ENCODE data around the gene SUSD6. TPM values are rescaled to one million over a fixed set of nuclear protein-coding genes. Genes with fewer than 3 reads are reported as not detected.

Gene SUSD6
- total and polyA plus RNA-seq, 2 donors (not counting 1 experiment from before 2014, with no cell fraction given) = 62.3 to 97.8 TPM

DNA sequence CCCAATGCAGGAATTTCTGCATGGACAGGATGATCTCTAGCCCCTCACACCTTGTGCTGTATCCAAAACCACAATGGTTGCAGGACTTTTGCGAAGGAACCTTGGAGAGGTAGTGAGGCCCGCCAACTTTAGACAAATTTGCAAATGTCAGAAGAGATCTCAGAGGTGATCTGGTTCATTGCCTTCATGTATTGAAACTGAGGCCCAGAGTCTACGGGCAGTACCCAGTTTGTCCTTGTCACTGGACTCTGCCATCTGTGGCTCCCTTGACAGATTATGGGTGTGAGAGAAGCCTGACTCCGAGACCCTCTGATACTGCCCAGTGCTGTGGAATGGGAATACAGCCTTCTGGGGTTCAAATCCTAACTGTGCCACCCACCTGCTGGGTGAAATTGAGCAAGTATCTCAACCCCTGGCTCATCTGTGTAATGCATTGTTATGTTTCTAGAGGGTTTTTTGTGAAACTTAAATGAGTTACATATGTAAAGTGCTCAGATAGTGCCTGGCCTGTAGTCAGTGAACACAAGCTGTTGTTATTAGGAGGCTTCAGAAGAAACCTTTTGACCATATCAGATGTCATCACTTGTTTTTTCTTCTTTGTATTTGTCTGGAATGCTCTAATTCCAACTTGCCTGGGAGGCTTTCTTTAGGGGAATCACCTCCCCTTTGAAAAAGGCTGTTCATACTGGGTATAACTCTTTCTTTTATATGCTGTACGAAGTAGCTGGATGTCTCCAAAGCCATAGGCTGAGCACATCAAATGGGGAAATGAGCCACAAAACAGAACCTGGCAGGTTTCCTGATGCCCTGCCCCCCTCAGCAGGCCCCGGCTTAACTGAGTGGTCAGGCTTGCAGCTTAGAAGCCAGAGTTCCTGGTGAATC, 84.2 kb downstream of the SUSD6 start:
- Histone ChIP-seq H3K9me3 (ENCODE audit: control extremely low read depth in 1 of 3, control insufficient read depth in 2 of 3, insufficient read depth in 1 of 3, low read length in 2 of 3) (no peaks in the 10 kb centered on the region), H3K4me1 (ENCODE audit: control insufficient read depth in 2 of 2, insufficient read depth in 2 of 2, low read length in 2 of 2) (peaks cover 75 to 76% of the 10 kb centered on the region in 2 donors), H2AFZ (ENCODE audit: insufficient read depth, low read depth, low read length, poor library complexity, severe bottlenecking) (no peak overlapping the region), H3K27ac (ENCODE audit: low read length in 2 of 2) (peak overlapping the region; percentile 45 to 71), H4K20me1 (ENCODE audit: control insufficient read depth, insufficient read depth, low read length, poor library complexity, severe bottlenecking) (peaks cover 75% of the 10 kb centered on the region), H3K79me2 (ENCODE audit: control insufficient read depth, insufficient read depth, low read length) (peaks cover 98% of the 10 kb centered on the region), H3K36me3 (replicated peaks in 1 of 2; ENCODE audit: control extremely low read depth in 1 of 2, control insufficient read depth in 1 of 2, extremely low read depth in 1 of 2, insufficient read depth in 2 of 2, low read length in 1 of 2) (peaks cover 2 to 7% of the 10 kb centered on the region in 2 experiments), H3K4me3 (ENCODE audit: control extremely low read depth in 1 of 5, extremely low read depth in 1 of 5, insufficient read depth in 1 of 5, low read depth in 2 of 5, low read length in 4 of 5) (peak overlapping the region in 1 of 5 experiments; percentile 26), H3K27me3 (replicated peaks in 1 of 4; ENCODE audit: control extremely low read depth in 1 of 4, control insufficient read depth in 3 of 4, insufficient read depth in 4 of 4, low read length in 3 of 4) (no peaks in the 10 kb centered on the region), H3K9ac (ENCODE audit: low read length) (peak overlapping the region; percentile 19), H3K4me2 (replicated peaks; ENCODE audit: low read depth, low read length, poor library complexity, severe bottlenecking) (peak overlapping the region; percentile 63)
- H3K27me3 Mint-ChIP-seq = no peaks in the 10 kb centered on the region
- H3K4me1 Mint-ChIP-seq = peaks cover 94% of the 10 kb centered on the region
- POLR2A ChIA-PET = no interaction called here
- peak; percentile 46 for ATAC-seq (ENCODE audit: low read depth)
- DNase-seq = peak; percentile 54
- peak overlapping the region; percentile 90 for H3K27ac Mint-ChIP-seq
- H3K9me3 Mint-ChIP-seq (ENCODE audit: insufficient read depth) = no peaks in the 10 kb centered on the region
- WGBS (ENCODE audit: insufficient coverage) = 10% methylated on average over 5 of the region's 6 CpGs
- TF ChIP-seq, protein P1, sequence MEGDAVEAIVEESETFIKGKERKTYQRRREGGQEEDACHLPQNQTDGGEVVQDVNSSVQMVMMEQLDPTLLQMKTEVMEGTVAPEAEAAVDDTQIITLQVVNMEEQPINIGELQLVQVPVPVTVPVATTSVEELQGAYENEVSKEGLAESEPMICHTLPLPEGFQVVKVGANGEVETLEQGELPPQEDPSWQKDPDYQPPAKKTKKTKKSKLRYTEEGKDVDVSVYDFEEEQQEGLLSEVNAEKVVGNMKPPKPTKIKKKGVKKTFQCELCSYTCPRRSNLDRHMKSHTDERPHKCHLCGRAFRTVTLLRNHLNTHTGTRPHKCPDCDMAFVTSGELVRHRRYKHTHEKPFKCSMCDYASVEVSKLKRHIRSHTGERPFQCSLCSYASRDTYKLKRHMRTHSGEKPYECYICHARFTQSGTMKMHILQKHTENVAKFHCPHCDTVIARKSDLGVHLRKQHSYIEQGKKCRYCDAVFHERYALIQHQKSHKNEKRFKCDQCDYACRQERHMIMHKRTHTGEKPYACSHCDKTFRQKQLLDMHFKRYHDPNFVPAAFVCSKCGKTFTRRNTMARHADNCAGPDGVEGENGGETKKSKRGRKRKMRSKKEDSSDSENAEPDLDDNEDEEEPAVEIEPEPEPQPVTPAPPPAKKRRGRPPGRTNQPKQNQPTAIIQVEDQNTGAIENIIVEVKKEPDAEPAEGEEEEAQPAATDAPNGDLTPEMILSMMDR (IDR thresholded peaks at IDR 0.05) = no peak
- TF ChIP-seq EZH2 (IDR thresholded peaks at IDR 0.05; ENCODE audit: borderline replicate concordance, insufficient read depth, low read depth, low read length, poor library complexity, severe bottlenecking) = no peak
- H3K4me3 Mint-ChIP-seq = peak overlapping the region; percentile 70
- CTCF ChIA-PET = interaction anchor here (0.6 to 1.1 kb wide), 3 partner anchors 22 to 70 kb away, joined by 3 read pairs; no protein-coding TSS in a partner anchor
- intact Hi-C loops (cut with micrococcal nuclease) = loop anchor here (2.0 kb wide), 1 partner anchor 13 kb away; no protein-coding TSS in a partner anchor

DNA sequence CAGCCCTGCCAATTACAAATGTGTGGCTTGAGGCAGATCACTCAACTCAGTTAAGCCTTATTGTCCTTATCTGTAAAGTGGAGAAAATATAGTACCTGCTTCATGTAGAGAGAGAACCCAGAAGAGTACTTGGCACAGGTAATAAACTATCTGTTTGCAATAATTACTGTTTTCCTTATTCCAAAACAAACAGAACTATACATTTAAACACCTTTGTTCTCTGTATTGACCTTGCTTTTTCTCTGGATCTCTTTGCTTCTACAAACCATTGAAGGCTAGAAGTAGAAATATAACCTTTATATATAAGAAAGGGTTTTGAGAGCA, 84.8 kb downstream of the SUSD6 start:
- H3K79me2 ChIP-seq (ENCODE audit: control insufficient read depth, insufficient read depth, low read length) = peaks cover 98% of the 10 kb centered on the region
- no peak for DNase-seq
- peaks cover 2% of the 10 kb centered on the region in 2 experiments for H3K36me3 ChIP-seq (replicated peaks in 1 of 2; ENCODE audit: control extremely low read depth in 1 of 2, control insufficient read depth in 1 of 2, extremely low read depth in 1 of 2, insufficient read depth in 2 of 2, low read length in 1 of 2)
- intact Hi-C loops (cut with micrococcal nuclease) = loop anchor here (2.0 kb wide), 1 partner anchor 13 kb away; no protein-coding TSS in a partner anchor
- TF ChIP-seq, protein P1 (IDR thresholded peaks at IDR 0.05) = no peak
- TF ChIP-seq EZH2 (IDR thresholded peaks at IDR 0.05; ENCODE audit: borderline replicate concordance, insufficient read depth, low read depth, low read length, poor library complexity, severe bottlenecking) = no peak
- H3K4me1 ChIP-seq (ENCODE audit: control insufficient read depth in 2 of 2, insufficient read depth in 2 of 2, low read length in 2 of 2) = peaks cover 76% of the 10 kb centered on the region in 2 donors
- no peak overlapping the region for H3K9ac ChIP-seq (ENCODE audit: low read length)
- ChIA-PET CTCF (interaction anchor here (0.6 to 1.1 kb wide), 3 partner anchors 23 to 71 kb away, joined by 3 read pairs; no protein-coding TSS in a partner anchor), POLR2A (no interaction called here)
- H3K27me3 ChIP-seq (replicated peaks in 1 of 4; ENCODE audit: control extremely low read depth in 1 of 4, control insufficient read depth in 3 of 4, insufficient read depth in 4 of 4, low read length in 3 of 4) = no peaks in the 10 kb centered on the region
- H3K4me2 ChIP-seq (replicated peaks; ENCODE audit: low read depth, low read length, poor library complexity, severe bottlenecking) = peak overlapping the region; percentile 63
- peaks cover 73% of the 10 kb centered on the region for H4K20me1 ChIP-seq (ENCODE audit: control insufficient read depth, insufficient read depth, low read length, poor library complexity, severe bottlenecking)
- no peak for ATAC-seq (ENCODE audit: low read depth)
- no peaks in the 10 kb centered on the region for H3K9me3 ChIP-seq (ENCODE audit: control extremely low read depth in 1 of 3, control insufficient read depth in 2 of 3, insufficient read depth in 1 of 3, low read length in 2 of 3)
- Mint-ChIP-seq H3K4me1 (peaks cover 92% of the 10 kb centered on the region), H3K9me3 (ENCODE audit: insufficient read depth) (no peaks in the 10 kb centered on the region), H3K27me3 (no peaks in the 10 kb centered on the region), H3K4me3 (peak overlapping the region; percentile 70), H3K27ac (peak overlapping the region; percentile 90)
- no peak overlapping the region for H2AFZ ChIP-seq (ENCODE audit: insufficient read depth, low read depth, low read length, poor library complexity, severe bottlenecking)
- peak overlapping the region; percentile 45 to 71 for H3K27ac ChIP-seq (ENCODE audit: low read length in 2 of 2)
- no peak overlapping the region for H3K4me3 ChIP-seq (ENCODE audit: control extremely low read depth in 1 of 5, extremely low read depth in 1 of 5, insufficient read depth in 1 of 5, low read depth in 2 of 5, low read length in 4 of 5)

All from B cell (primary cell).